ENCODE data around the gene SH3PXD2A. TPM values are rescaled to one million over a fixed set of nuclear protein-coding genes. Genes with fewer than 3 reads are reported as not detected.

SH3PXD2A gene
- total and polyA plus RNA-seq, 9 of the 15 experiments (the other 6 are each of a cell fraction or from before 2014, with no cell fraction given), result 0.41 to 9.3 (median 2.5) TPM

- TF ChIP-seq DMBX1 (CRISPR knock-in tag; IDR thresholded peaks at IDR 0.05; ENCODE audit: borderline replicate concordance), result no peak
- no peak for TF ChIP-seq U2AF2 (optimal IDR thresholded peaks at IDR 0.05; ENCODE audit: low read depth, low read length)
- no peak for TF ChIP-seq NR1H2 (CRISPR knock-in tag; IDR thresholded peaks at IDR 0.05)
- TF ChIP-seq ID3 (CRISPR knock-in tag; IDR thresholded peaks at IDR 0.05), result no peak
- TF ChIP-seq ID3 (tag; IDR thresholded peaks at IDR 0.05), result no peak
- TF ChIP-seq ZNF586 (CRISPR knock-in tag; conservative IDR thresholded peaks at IDR 0.05), result no peak
- no peak for TF ChIP-seq ZNF79 (CRISPR knock-in tag; IDR thresholded peaks at IDR 0.05; ENCODE audit: low read depth)
- no peak for TF ChIP-seq ZNF324 (CRISPR knock-in tag; IDR thresholded peaks at IDR 0.05)
- TF ChIP-seq ZNF316 (IDR thresholded peaks at IDR 0.05), result no peak
- TF ChIP-seq ZNF384 (IDR thresholded peaks at IDR 0.05; ENCODE audit: low read depth, low read length), result no peak
- TF ChIP-seq MTA3 (IDR thresholded peaks at IDR 0.05; ENCODE audit: borderline replicate concordance), result no peak
- no peak for TF ChIP-seq DACH1 (IDR thresholded peaks at IDR 0.05; ENCODE audit: partially characterized antibody)
- TF ChIP-seq BRF2 (IDR thresholded peaks at IDR 0.05; ENCODE audit: borderline replicate concordance, insufficient read depth, insufficient read length), result no peak
- TF ChIP-seq FUS (optimal IDR thresholded peaks at IDR 0.05; ENCODE audit: low read depth, low read length), result no peak
- no peak for TF ChIP-seq HDAC2 (IDR thresholded peaks at IDR 0.05)
Observed at GRCh38 chr10:103892181-103892580, 36.8 kb upstream of the SH3PXD2A start (continued).

All from K562 (cell line).